K562 (cell line): ENCODE measurements around the gene EXOSC9. TPM values are rescaled to one million over a fixed set of nuclear protein-coding genes. Genes with fewer than 3 reads are reported as not detected.

Experiments
- CAMTA2 ChIP-seq: fragments of 250-450 bp; sonication (Bioruptor Pico); conservative IDR thresholded peaks from 2 replicates; pipeline ENCODE4 v1.5.1; 2022
- CCNT2 ChIP-seq: IDR thresholded peaks from 2 replicates; pipeline ENCODE4 v1.6.1; 2011; ENCODE audit warnings: borderline replicate concordance, low read depth, mild to moderate bottlenecking, moderate library complexity, mixed read lengths, low read length; ENCODE audit not compliant: insufficient read length; ENCODE audit errors: extremely low read depth
- EWSR1 ChIP-seq: fragments of 450-650 bp; IDR thresholded peaks from 2 replicates; pipeline ENCODE4 v1.6.1; 2018; ENCODE audit warnings: borderline replicate concordance, mild to moderate bottlenecking, low read depth, moderate library complexity; ENCODE audit not compliant: partially characterized antibody
- KLF16 ChIP-seq: IDR thresholded peaks from 2 replicates; pipeline ENCODE4 v1.6.1; 2016; ENCODE audit warnings: antibody characterized with exemption
- MBD2 ChIP-seq: sonication (generic); IDR thresholded peaks from 2 replicates; pipeline ENCODE4 v1.6.1; 2016; ENCODE audit warnings: low read depth, borderline replicate concordance
- PCBP1 ChIP-seq: fragments of 200-400 bp; formaldehyde crosslinking; IDR thresholded peaks from 2 replicates; pipeline ENCODE4 v1.6.1; 2018; ENCODE audit warnings: mild to moderate bottlenecking, low read depth, low read length; ENCODE audit not compliant: poor library complexity, severe bottlenecking
- PPARD ChIP-seq: fragments of 250-450 bp; sonication (Bioruptor Pico); IDR thresholded peaks from 2 replicates; pipeline ENCODE4 v1.8.0; 2022; ENCODE audit warnings: inconsistent platforms, mild to moderate bottlenecking, moderate library complexity
- ZBTB17 ChIP-seq: fragments of 450-650 bp; formaldehyde crosslinking; IDR thresholded peaks from 2 replicates; pipeline ENCODE4 v1.4.0; 2020; ENCODE audit warnings: mild to moderate bottlenecking
- ZC3H8 ChIP-seq: fragments of 450-650 bp; IDR thresholded peaks from 2 replicates; pipeline ENCODE4 v1.6.1; 2017
- ZNF253 ChIP-seq: fragments of 250-450 bp; sonication (Bioruptor Pico); conservative IDR thresholded peaks from 2 replicates; pipeline ENCODE4 v1.6.1; 2021; ENCODE audit warnings: mild to moderate bottlenecking
- ZNF436 ChIP-seq: fragments of 250-450, 450-650 bp; sonication (Bioruptor Pico); formaldehyde crosslinking; IDR thresholded peaks from 2 replicates; pipeline ENCODE4 v1.7.0; 2020; ENCODE audit warnings: mild to moderate bottlenecking
- ZNF584 ChIP-seq: fragments of 200-800 bp; sonication (Bioruptor generic); IDR thresholded peaks from 2 replicates; pipeline ENCODE4 v1.6.1; 2016; ENCODE audit warnings: low read depth, mild to moderate bottlenecking, missing genetic modification characterization, missing compliant biosample characterization
- polyA plus RNA-seq, 8 experiments: library from polyadenylated mRNA; depleted of rRNA in 4 of 8; stranded (reverse) in 5 of 8; unstranded in 3 of 8; fragments of >200 nt; fragmentation: Nextera tagmentation in 2 of 8; fragmentation: Illumina TruSeq in 1 of 8; extraction: Ambion mirVana in 2 of 8; extraction: Trizol in 1 of 8; gene quantifications; 2 replicates each; pipeline versions ENCODE4 v1.2.1 to v1.2.3, GENCODE V29; 2011 to 2014; ENCODE audit warnings: inconsistent platforms in 1 of 8, missing spikeins in 1 of 8
- total RNA-seq, 7 experiments: library from RNA; depleted of rRNA in 6 of 7; stranded (reverse); fragments of >200 nt in 6 of 7; fragmentation: Illumina TruSeq in 2 of 7; extraction: Trizol in 2 of 7; gene quantifications; 2 replicates each; pipeline versions ENCODE4 v1.2.1 to v1.2.3, GENCODE V29; 2011 to 2021; ENCODE audit warnings: low replicate concordance in 1 of 7
- TF ChIP-seq, protein P1 (sequence below), 2 experiments: fragments of 450-650 bp in 1 of 2; sonication (generic) in 1 of 2; formaldehyde crosslinking in 1 of 2; IDR thresholded peaks; 2 replicates each; pipeline versions ENCODE4 v1.7.1 to v1.9.0; 2016 to 2022; ENCODE audit warnings: inconsistent platforms in 1 of 2, mild to moderate bottlenecking in 1 of 2, missing genetic modification reagents in 1 of 2
- TF ChIP-seq, protein P2 (sequence below): fragments of 250-450 bp; sonication (Bioruptor Pico); IDR thresholded peaks from 2 replicates; pipeline ENCODE4 v1.4.0; 2020; ENCODE audit warnings: mild to moderate bottlenecking, moderate library complexity, borderline replicate concordance

Gene EXOSC9
- total and polyA plus RNA-seq, 9 of the 15 experiments (the other 6 are each of a cell fraction or from before 2014, with no cell fraction given): 64.7 to 166 (median 115) TPM

DNA sequence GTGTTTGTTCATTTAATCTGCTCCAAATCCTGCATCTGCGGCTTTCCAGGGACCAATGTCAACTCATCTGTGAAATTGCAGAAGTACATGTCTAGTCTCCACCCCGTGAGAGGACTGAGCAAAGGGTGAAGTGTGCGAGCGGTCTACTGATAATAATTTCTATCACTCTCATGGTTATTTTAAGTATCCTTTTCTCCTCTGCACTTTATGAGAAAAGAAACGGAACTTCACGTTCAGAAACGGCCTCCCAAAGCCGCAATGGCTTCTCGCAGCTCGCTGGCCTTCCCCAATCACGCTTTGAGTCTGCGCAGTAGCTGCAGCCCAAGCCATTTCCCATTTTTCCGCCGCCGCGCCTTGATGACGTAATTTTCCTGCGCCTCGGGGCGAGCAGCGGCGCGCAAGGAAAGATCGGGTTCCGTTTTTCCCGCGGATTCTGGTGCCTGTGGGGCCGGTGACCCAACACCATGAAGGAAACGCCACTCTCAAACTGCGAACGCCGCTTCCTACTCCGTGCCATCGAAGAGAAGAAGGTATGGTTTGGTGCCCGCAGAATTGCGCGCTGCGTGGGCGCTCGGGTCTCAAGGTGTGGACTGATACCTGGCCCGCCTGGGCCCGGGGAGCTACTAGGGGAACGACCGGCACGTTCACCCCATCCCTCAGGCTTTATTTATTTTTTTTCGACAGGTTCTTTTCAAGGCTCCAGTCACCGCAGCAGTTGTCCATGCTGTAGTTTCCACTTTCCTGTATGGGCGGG lies at the start of gene EXOSC9 (continued):
- TF ChIP-seq, protein P1, sequence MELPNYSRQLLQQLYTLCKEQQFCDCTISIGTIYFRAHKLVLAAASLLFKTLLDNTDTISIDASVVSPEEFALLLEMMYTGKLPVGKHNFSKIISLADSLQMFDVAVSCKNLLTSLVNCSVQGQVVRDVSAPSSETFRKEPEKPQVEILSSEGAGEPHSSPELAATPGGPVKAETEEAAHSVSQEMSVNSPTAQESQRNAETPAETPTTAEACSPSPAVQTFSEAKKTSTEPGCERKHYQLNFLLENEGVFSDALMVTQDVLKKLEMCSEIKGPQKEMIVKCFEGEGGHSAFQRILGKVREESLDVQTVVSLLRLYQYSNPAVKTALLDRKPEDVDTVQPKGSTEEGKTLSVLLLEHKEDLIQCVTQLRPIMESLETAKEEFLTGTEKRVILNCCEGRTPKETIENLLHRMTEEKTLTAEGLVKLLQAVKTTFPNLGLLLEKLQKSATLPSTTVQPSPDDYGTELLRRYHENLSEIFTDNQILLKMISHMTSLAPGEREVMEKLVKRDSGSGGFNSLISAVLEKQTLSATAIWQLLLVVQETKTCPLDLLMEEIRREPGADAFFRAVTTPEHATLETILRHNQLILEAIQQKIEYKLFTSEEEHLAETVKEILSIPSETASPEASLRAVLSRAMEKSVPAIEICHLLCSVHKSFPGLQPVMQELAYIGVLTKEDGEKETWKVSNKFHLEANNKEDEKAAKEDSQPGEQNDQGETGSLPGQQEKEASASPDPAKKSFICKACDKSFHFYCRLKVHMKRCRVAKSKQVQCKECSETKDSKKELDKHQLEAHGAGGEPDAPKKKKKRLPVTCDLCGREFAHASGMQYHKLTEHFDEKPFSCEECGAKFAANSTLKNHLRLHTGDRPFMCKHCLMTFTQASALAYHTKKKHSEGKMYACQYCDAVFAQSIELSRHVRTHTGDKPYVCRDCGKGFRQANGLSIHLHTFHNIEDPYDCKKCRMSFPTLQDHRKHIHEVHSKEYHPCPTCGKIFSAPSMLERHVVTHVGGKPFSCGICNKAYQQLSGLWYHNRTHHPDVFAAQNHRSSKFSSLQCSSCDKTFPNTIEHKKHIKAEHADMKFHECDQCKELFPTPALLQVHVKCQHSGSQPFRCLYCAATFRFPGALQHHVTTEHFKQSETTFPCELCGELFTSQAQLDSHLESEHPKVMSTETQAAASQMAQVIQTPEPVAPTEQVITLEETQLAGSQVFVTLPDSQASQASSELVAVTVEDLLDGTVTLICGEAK (IDR thresholded peaks at IDR 0.05): no peak
- TF ChIP-seq, protein P1 (CRISPR knock-in tag; IDR thresholded peaks at IDR 0.05): no peak
- TF ChIP-seq PPARD (CRISPR knock-in tag) (no peak), ZNF584 (no peak), PCBP1 (no peak), ZBTB17 (no peak), KLF16 (no peak), ZNF436 (CRISPR knock-in tag) (no peak), CCNT2 (no peak), ZC3H8 (no peak), EWSR1 (no peak), ZNF253 (CRISPR knock-in tag) (no peak), CAMTA2 (no peak), MBD2 (peak; percentile 67)
- TF ChIP-seq, protein P2, sequence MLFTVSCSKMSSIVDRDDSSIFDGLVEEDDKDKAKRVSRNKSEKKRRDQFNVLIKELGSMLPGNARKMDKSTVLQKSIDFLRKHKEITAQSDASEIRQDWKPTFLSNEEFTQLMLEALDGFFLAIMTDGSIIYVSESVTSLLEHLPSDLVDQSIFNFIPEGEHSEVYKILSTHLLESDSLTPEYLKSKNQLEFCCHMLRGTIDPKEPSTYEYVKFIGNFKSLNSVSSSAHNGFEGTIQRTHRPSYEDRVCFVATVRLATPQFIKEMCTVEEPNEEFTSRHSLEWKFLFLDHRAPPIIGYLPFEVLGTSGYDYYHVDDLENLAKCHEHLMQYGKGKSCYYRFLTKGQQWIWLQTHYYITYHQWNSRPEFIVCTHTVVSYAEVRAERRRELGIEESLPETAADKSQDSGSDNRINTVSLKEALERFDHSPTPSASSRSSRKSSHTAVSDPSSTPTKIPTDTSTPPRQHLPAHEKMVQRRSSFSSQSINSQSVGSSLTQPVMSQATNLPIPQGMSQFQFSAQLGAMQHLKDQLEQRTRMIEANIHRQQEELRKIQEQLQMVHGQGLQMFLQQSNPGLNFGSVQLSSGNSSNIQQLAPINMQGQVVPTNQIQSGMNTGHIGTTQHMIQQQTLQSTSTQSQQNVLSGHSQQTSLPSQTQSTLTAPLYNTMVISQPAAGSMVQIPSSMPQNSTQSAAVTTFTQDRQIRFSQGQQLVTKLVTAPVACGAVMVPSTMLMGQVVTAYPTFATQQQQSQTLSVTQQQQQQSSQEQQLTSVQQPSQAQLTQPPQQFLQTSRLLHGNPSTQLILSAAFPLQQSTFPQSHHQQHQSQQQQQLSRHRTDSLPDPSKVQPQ (CRISPR knock-in tag): no peak
